Activated T-cell treated with anti-CD3 and anti-CD28 coated beads for 1 hour (primary cell): ENCODE data around the gene BEST1.
"Not testable (repeated sequence)": the region's sequence is repeated elsewhere in the genome, so short reads cannot be mapped to it uniquely, and the experiment has no call there.

ENCODE experiments used
- DNase-seq: peaks from one replicate; pipeline ENCODE4 v3.0.0-alpha.2; 2020; ENCODE audit warnings: low read depth

The BEST1 gene

GRCh38 chr11:61949169-61950034 is 749 bp upstream of the BEST1 start:
- DNase-seq: no peak

- DNase-seq: no peak
These were observed 1.5 kb downstream of the BEST1 start for GRCh38 chr11:61951484-61952135.

GRCh38 chr11:61952882-61953281 is 2.7 kb downstream of the BEST1 start:
- DNase-seq: no peak

- not testable (repeated sequence) for DNase-seq
These were observed 3.5 kb downstream of the BEST1 start for GRCh38 chr11:61953632-61954031.

- no peak for DNase-seq
These were observed 4.1 kb downstream of the BEST1 start for GRCh38 chr11:61954106-61954850.

- DNase-seq: no peak
These were observed 4.8 kb downstream of the BEST1 start for GRCh38 chr11:61954851-61955421.

- DNase-seq: no peak
These were observed 5.4 kb downstream of the BEST1 start for GRCh38 chr11:61955422-61956135.

- no peak for DNase-seq
These were observed 6.3 kb downstream of the BEST1 start for GRCh38 chr11:61956191-61957020.

- no peak for DNase-seq
These were observed 7.0 kb downstream of the BEST1 start for GRCh38 chr11:61957021-61957770.

GRCh38 chr11:61958590-61958989 is 8.4 kb downstream of the BEST1 start:
- DNase-seq: no peak

- DNase-seq: no peak
These were observed 9.0 kb downstream of the BEST1 start for GRCh38 chr11:61959114-61959513.

GRCh38 chr11:61959678-61960077 is 9.5 kb downstream of the BEST1 start:
- DNase-seq: no peak

GRCh38 chr11:61960532-61960931 is 10.4 kb downstream of the BEST1 start:
- no peak for DNase-seq

GRCh38 chr11:61961570-61962212 is 11.5 kb downstream of the BEST1 start:
- no peak for DNase-seq

GRCh38 chr11:61962213-61963015 is 12.3 kb downstream of the BEST1 start:
- no peak for DNase-seq

GRCh38 chr11:61963016-61963281 is 12.8 kb downstream of the BEST1 start:
- DNase-seq: no peak

- no peak for DNase-seq
These were observed 13.3 kb downstream of the BEST1 start for GRCh38 chr11:61963282-61964057.

- no peak for DNase-seq
These were observed 14.0 kb downstream of the BEST1 start for GRCh38 chr11:61964058-61964665.
